HS-27A (cell line): ENCODE results near the gene OR4L1.
"Not testable (repeated sequence)": the region's sequence is repeated elsewhere in the genome, so short reads cannot be mapped to it uniquely, and the experiment has no call there.

Experiments
- DNase-seq: peaks from one replicate; pipeline ENCODE4 v3.0.0-alpha.2; 2012; ENCODE audit warnings: low read depth, missing footprints

Gene OR4L1, protein sequence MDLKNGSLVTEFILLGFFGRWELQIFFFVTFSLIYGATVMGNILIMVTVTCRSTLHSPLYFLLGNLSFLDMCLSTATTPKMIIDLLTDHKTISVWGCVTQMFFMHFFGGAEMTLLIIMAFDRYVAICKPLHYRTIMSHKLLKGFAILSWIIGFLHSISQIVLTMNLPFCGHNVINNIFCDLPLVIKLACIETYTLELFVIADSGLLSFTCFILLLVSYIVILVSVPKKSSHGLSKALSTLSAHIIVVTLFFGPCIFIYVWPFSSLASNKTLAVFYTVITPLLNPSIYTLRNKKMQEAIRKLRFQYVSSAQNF

DNA sequence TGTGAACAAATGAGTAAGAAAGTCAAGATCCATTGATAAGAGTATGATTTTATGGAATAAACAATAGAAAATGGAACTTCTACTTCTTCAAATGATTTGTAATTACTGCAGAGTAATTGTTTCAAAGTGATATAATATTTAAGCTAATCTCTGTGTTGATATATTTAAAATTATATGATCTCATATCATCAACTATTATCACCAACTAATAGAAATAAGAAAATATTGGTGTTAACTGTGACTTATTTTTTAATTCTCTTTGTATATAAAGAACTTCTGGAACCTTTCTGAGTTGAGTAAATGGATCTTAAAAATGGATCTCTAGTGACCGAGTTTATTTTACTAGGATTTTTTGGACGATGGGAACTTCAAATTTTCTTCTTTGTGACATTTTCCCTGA is at the start of gene OR4L1:
Gene OR4L1 (plus strand): TSS at position 301 of the 400 bp plus-strand sequence. CDS start 0 bp downstream, at position 301.
- DNase-seq = no peak

DNA sequence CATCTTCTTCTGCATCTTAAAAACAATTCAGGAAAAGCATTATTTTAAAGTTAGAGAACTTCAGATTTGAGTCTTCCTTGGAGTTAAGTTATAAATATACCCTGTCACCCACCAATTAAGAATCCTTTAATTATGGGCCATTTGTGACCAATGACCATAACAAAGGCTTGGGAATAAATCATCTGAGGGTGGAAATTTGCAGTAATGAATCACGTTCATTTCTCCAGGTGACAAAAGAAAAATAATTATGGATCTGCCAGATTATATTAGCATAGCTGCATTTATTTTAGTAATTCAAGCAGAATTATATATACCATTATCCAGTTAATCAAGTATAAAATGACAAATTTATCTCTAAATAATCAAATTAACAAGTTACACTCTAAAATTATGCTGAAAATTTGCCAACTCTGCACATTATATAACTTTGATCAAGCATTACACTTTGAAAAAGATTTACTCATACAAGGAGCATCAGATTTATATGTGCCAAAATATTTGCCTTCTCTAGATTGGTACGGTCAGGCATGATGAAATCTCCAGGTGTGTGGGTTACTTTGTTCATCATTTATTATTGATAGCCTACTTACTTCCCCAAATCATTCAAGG is 40.5 kb upstream of the OR4L1 start, which contains the start of gene OR4K14:
Gene OR4K14 (minus strand): TSS at position 51 of the 609 bp plus-strand sequence. CDS start 4,114 bp downstream, outside the sequence.
- no peak for DNase-seq

DNA sequence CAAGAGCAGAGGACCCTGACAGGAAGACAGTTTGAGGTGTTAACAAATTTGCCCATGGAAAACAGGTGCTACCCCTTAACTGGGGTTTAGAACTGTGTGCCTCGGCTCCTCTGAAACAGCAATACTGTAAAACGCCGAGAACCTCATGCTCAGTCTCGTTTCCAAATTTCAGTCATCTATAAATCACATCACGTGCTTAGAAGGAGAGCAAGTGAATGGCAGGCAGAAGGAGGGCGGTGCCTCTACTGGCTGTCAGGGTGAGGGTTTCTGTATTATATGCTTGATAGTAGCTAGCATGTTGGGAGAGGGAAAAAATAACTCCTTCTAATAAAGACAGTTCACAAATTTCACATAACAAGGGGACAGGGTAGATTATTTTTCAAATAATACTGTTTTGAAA is 28.8 kb upstream of the OR4L1 start:
- no peak for DNase-seq

DNA sequence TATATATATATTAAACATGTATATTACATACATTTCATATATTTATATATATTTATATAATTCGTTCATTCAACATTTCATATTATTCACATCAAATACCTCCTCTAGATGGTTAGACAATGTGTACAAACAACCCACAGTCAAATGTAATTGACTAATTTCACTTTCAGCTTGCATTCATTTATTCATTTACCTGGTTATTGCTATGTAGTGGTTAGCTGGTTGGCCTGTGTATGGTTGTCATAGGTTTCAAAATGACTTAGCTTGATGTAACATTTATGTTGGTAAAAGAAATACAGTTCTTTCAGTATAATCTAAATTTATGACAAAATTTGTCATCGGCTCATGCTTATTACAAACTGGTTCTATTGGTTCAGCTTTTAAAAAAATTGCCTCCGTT is 24.4 kb upstream of the OR4L1 start:
- DNase-seq = no peak

DNA sequence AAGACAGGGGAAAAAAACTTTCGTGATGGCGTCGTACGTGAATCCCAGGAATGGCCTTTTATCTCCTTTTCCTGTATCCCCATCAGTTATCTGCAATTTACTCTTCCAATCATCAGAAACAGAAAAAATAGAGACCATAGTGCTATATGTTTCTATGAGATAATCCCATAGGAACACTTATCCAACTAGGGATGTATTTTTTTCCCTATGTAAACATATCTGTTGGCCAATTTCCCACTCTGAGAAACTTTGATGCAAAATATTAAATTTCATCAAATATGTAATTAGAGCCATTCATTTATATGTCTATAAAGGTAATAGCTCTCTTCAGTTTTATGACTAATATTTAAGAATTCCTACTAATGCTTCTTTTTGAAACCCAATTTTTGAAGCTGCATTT is 23.9 kb upstream of the OR4L1 start, which contains the start of gene OR4K13:
Gene OR4K13 (minus strand): TSS at position 101 of the 400 bp plus-strand sequence. CDS start 1,280 bp downstream, outside the sequence.
- DNase-seq = no peak

DNA sequence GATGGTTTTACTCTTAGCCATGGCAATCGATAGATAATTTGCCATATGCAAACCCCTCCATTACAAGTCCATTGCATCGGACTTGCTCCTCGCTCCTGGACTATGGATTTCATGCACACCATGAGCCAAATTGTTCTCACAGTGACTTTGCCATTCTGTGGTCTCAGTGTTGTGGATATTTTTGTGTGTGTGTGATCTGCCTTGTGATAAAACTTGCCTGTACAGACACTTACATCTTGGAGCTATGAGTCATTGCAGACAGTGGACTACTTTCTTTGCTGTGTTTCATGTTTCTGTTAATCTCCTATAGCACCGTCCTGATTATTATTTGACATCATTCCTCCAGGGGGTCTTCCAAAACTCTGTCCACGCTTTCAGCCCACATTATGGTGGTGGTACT is 15.6 kb upstream of the OR4L1 start:
- no peak for DNase-seq

DNA sequence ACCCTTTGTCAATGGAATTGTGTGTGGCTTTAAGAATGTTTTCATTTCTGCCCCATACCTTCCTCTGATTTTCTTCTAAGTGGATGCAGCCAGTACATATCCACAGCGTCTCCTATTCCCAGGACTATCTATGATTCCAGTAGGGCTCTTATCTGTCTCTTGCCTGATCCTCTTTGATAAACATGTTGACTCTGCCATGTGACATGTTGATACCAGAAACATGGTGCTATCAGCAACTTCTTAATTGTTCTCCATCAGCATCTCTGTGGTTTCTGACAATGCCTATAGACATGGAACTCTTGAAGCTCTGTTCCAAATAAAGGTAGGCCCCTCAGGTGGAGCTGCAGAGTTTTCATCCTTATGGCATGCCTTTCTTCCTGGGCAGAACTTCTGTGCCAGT is 11.6 kb upstream of the OR4L1 start:
- no peak for DNase-seq

DNA sequence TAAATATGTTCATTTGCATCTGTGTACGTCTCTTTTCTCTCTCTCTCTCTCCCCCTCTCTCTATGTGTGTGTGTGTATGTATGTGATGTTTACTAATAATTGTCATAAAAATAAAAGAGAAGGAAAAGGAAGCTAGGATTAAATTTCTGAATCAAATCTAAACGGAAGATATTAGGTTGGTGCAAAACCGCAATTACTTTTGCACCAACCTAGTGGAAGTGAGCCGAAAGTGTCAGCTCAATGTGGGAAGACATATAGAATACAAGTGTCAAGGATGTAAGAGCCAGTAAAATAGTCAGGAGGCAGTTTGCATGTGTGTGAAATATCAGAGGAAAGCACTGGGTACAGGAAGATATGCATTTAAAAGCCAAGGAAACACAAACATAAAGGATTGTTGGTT is 32.2 kb downstream of the OR4L1 start:
- no peak for DNase-seq

DNA sequence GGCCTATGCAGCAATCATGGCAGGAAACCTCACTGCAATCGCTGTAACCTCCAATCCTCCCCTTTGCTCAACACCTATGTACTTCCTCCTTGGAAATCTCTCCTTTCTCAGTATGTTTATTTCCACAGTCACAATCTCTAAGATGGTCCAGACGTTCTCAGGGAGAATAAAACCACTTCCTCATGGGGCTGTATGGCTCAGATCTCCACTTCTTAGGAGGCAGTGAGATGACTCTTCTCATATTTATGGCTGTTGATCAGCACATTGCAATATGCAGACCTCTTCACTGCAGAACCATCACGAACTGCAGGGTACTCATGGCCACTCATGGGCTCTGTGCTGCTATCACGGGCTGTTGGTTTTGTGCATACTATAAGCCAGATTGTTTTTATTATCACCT is 33.6 kb downstream of the OR4L1 start:
- no peak for DNase-seq

DNA sequence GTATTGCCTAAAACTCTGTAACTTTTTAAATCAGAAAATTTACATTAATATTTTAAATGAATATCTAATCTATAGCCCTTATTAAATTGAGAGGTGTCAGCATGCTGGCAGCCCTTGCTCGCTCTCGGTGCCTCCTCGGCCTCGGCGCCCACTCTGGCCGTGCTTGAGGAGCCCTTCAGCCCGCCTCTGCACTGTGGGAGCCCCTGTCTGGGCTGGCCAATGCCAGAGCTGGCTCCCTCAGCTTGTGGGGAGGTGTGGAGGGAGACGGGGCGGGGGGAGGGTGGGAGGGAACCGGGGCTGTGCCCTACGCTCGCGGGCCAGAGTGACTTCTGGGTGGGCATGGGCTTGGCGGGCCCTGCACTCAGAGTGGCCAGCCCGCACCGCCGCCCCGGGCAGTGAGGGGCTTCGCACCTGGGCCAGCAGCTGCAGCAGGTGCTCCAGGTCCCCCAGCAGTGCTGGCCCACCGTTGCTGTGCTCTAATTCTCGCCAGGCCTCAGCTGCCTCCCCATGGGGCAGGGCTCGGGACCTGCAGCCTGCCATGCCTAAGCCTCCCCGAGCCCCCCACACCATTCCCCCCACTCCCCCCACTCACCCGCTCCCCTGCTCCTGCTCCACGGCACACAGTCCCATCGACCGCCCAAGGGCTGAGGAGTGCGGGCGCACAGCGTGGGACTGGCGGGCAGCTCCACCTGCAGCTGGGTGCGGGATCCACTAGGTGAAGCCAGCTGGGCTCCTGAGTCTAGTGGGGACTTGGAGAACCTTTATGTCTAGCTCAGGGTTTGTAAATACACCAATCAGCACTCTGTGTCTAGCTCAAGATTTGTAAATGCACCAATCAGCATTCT is 39.3 kb downstream of the OR4L1 start:
- DNase-seq = not testable (repeated sequence)

DNA sequence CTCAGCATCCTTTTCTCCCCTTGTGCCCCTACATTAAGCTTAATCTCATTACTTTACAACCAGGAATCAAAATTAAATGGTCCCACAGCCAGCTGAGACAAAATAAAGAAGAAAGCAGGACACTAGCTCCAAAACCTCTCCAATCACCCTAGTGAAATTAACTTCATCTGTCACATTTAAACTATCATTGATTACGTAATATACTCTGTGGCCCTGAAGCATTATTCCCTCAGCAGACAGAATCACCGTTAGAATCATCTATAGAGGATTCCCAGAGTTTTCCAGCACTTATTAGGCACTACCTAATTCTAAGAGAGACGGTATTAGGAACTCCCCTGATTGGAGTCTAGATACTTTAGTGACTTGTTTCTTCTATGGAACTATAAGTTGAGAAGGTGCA is 50.6 kb downstream of the OR4L1 start, which contains the start of gene OR4K17:
Gene OR4K17 (plus strand): TSS at position 302 of the 400 bp plus-strand sequence. CDS start 6,761 bp downstream, outside the sequence.
- no peak for DNase-seq
